ENCODE measurements around the gene VPS13C.

The VPS13C gene

DNA sequence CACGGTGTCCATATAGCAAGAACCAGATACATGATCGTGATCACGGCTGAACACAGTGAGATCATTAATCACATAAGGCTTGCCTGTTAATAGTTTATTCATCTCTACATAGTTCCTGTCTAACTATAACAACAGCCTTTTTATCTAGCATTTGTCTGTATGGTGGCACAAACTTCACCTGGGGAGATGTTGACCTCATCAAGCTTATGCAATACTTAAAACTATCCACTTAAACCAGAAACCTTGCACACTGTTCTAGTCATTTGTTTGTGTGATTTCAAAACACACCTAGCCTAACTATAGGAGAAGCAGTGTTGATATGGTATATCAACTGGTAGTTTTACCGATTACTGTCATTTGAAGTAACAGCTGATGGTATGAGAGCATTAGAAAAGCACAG is 124.8 kb downstream of the VPS13C start:
- no peak for DNase-seq (ENCODE audit: low spot score)

DNA sequence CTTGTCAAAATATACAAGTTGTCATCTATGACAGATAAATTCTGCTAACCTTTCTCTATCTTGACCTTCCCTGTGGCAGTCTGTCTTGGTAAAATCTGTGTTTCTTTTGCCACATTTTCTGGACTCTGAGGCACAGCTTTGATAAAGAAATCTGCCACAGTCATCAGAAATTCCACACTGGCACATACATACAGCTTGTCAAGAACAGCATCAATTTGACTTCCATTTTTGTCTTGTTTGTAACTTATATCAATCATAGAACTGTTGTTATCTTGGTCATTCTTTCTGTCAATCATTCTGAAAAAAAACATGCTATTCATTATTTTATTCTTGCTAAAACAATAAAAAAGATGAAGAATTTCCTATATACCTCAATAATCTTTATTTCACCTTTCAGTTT is 130.8 kb downstream of the VPS13C start:
- no peak for DNase-seq (ENCODE audit: low spot score)

DNA sequence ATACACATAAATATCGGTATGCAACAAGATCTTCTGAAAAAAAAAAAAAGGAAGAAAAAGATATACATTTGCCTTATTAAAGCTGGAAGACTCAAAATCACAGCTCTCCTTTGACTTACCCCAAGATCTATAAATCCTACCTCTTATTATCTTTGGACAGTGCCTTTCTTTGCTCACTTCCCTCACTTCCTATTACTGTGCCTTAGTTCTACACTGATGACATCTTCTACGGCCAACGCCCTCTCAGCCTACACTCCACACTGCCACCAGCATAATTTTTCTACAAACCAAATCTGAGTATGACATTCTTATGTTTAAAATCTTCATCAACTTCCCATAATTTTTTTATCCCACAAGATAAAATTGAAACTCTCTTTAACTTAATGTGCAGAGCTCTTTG is 137.1 kb downstream of the VPS13C start:
- DNase-seq (ENCODE audit: low spot score), result no peak

DNA sequence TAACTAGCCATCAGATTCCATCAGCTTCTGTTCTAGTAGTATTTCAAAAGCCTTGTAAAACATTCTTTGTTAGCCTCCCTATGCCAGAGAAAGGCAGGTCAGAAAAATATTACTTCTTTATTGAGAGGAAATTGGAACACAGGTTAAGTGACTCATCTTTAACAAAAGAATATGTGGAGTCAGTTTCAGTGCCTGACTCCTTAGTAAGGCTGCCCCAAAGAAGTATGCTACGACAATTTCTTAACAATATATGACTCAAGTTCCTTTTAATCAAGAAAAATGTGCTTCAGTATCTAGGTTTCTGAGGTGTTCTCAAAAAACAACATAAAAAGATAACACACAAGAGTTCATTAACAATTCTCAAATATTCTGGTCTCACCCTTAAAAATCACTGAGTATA is 139.2 kb downstream of the VPS13C start:
- DNase-seq (ENCODE audit: low spot score), result no peak

DNA sequence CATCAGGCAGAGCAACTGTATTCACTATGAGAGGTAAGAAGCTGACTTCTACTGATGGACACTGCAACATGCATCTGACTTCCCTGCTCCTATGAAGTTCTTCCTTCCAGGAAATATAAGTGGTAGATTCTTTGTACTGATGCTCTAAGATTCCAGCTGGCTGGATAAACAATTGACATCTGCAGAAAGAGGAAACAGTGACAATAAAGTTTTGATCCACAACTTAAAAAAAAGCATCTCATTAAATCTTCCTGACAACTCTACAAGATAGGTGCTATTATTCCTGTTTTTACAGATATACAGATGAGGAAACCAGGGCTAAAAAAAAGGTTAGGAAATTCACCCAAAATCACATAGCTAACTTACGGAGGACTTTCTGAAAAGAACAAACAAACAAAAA is 142.8 kb downstream of the VPS13C start:
- no peak for DNase-seq (ENCODE audit: low spot score)

- DNase-seq (ENCODE audit: low spot score), result no peak
Observed at GRCh38 chr15:61916104-61916503, 144.1 kb downstream of the VPS13C start.

DNA sequence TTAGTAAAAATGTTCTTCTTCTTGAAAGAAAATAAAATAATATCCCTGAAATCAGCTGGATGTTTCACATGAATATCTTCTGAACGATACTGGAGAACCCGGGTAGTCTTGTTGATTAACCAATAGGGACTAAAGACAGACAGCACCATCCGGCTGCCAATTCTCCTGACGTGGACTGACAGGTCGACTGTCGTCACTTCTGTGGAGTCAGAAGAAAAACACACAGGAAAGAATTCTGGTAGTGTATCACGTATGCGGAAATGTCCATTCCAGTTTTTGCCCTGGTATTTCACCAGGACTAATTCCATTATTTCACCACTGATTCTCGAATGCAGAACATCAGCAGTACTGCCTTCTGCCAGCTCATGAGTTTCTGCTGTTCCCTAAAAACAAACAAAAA is 144.6 kb downstream of the VPS13C start:
- DNase-seq (ENCODE audit: low spot score), result no peak

GRCh38 chr15:61910839-61911369 is 149.3 kb downstream of the VPS13C start:
- no peak for DNase-seq (ENCODE audit: low spot score)

- no peak for DNase-seq (ENCODE audit: low spot score)
Observed at GRCh38 chr15:61908241-61908640, 152.0 kb downstream of the VPS13C start.

DNA sequence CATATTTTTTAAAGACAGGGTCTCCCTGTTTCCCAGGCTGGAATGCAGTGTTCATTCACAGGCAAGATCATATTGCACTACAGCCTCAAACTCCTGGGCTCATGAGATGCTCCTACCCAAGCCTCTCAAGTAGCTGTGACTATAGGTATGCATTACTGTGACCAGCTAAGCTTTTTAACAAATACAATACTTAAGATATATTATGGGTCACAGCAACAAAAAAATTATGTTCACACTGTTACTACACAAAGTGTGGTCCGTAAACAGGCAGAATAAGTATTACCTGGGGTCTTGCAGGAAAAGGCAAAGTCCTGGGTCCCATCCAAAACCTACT is 152.5 kb downstream of the VPS13C start:
- DNase-seq (ENCODE audit: low spot score), result no peak

DNA sequence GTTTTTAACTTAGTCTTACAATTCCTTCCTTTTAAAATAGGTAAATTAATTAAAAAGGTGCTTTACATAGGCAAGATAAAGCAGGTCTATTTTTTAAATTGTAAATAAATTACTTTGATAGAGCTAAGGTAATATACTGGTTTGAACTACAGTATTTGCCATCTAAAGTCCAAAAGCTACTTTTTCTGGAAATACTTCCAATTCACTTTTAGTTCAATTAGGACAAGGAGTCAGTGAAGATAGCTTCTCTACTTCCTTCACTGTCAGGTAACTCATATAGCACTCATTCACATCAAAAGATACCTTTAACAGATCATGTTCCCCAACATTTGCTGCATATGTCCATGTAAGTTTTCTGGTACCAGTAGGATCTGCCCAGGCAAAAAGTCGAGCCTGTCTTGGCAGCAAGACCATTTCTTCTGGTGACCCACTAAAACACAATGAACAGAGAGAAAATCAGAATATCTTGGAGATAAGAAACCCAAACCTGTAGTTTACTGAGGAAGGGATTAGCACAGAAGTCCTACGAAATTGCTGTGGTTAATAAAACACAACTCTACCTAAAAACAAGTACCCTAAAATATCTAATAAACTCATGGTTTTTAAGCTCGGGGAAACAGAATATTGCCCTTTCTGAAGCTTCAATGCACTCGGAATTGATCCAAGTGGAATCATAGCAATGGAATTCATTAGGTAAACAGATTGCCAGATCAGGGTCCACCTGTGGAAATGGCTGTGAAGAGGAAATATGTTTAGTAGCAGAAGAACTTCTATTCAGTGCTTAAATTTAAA is 153.1 kb downstream of the VPS13C start:
- no peak for DNase-seq (ENCODE audit: low spot score)

DNA sequence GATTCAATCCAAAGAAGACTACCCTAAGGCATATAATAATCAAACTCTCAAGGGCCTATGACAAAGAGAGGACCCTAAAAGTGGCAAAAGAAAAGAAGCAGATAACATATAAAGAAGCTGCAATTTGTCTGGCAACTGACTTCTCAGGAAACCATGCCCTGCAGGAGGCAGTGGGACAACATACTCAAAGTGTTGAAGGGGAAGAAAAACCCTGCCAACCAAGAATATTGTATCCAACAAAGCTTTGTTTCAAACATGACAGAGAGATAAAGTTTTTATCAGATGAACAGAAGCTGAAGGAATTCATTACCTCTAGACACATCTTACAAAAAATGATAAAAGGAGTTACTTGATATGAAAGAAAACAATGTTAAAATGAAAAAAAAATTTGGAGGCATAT is 167.1 kb downstream of the VPS13C start:
- DNase-seq (ENCODE audit: low spot score), result no peak

- peak; percentile 9 for DNase-seq (ENCODE audit: low spot score)
Observed at GRCh38 chr15:61892140-61892539, 168.1 kb downstream of the VPS13C start.

GRCh38 chr15:61890106-61890505 is 170.1 kb downstream of the VPS13C start:
- DNase-seq (ENCODE audit: low spot score), result no peak

GRCh38 chr15:61889706-61890105 is 170.5 kb downstream of the VPS13C start:
- no peak for DNase-seq (ENCODE audit: low spot score)

DNA sequence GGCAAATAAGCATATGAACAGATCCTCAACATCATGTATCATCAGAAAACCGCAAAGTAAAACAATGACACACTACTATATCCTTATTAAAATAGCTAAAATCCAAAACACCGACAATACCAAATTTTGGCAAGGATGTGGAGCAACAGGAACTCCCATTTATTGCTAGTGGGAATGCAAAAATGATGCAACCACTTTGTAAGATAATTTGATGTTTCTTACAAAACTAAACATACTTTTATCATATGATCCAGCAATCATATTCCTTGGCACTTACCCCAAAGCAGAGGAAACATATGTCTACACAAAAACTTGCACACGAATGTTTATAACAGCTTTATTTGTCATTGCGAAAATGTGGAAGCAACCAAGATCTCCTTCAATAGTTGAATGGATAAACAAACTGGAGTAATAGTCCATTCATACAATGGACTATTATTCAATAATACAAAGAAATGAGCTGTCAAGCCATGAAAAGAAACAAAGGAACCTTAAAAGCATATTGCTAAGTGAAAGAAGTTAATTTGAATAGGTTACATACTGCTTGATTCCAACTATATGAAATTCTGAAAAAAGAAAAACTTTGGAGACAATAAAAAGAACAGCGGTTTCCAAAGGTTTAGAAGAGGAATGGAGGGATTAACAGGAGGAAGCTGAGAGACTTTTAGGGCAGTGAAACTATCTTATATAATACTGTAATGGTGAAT is 172.0 kb downstream of the VPS13C start:
- no peak for DNase-seq (ENCODE audit: low spot score)

DNA sequence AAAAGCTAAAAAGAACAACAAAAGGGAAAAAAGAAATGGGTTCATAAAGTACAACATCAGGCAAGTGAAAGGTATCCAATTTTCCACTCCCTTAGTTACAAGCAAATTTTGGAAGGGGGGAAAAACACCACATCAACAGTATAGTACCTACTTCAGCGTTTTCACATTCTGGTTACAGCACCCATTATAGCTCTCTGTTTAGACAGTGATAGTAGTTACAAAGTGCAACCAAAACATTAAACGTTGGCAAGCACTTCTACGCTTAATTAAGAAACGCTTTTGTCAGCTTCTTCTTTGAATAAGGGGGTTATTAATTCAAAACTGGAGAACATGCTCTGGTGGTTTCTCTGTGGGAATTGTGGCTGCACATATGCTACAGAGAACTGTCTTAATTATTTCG is 180.2 kb downstream of the VPS13C start:
- DNase-seq (ENCODE audit: low spot score), result no peak

GRCh38 chr15:61879219-61879618 is 181.0 kb downstream of the VPS13C start:
- no peak for DNase-seq (ENCODE audit: low spot score)

GRCh38 chr15:61871926-61872522 is 188.2 kb downstream of the VPS13C start:
- DNase-seq (ENCODE audit: low spot score), result peak; percentile 15

- DNase-seq (ENCODE audit: low spot score), result no peak
Observed at GRCh38 chr15:61869656-61870055, 190.6 kb downstream of the VPS13C start.

DNA sequence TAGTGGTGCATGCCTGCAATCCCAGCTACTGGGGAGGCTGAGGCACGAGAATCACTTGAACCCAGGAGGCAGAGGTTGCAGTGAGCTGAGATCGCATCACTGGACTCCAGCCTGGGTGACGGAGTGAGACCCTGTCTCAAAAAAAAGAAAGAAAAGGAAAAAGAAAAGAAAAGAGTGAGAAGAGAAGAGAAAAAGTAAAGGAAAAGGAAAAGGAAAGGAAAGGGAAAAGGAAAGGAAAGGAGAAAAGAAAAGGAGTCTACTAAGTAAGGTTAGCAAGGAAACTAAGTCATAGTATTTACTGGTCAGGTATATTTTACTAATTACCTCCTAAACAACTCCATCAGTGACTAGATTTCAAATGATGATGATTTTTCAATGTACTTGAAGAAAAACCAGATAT is 198.3 kb downstream of the VPS13C start:
- DNase-seq (ENCODE audit: low spot score), result no peak

- no peak for DNase-seq (ENCODE audit: low spot score)
Observed at GRCh38 chr15:61857169-61857829, 202.9 kb downstream of the VPS13C start.

DNA sequence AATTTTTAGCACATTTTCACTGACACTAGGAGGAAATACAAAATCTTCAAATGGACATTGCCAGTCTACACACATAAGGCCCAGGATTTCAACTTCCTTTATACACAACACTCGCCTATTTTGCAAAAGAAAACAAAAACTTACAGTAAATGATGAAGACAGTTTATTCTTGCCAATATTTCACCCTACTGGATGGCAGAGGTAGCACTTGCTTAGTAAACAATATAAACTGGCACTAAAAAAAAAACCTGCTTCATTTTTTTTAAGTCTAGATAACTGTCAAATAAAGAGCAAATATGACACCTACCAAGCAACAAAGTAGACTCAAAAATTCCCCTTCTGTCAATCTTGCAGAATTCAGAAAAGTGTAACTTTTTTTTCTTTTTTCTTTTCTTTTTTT is 204.0 kb downstream of the VPS13C start:
- DNase-seq (ENCODE audit: low spot score), result no peak
